ENCODE results near the gene IL17RE. TPM values are rescaled to one million over a fixed set of nuclear protein-coding genes. Genes with fewer than 3 reads are reported as not detected.
A peak's percentile ranks its signal among the peaks of the same experiment; 100 is the strongest.

IL17RE gene
- total and polyA plus RNA-seq, 2 of the 13 experiments (the other 11 are each of a cell fraction or from before 2014, with no cell fraction given): 14.5 to 24.1 TPM

DNA sequence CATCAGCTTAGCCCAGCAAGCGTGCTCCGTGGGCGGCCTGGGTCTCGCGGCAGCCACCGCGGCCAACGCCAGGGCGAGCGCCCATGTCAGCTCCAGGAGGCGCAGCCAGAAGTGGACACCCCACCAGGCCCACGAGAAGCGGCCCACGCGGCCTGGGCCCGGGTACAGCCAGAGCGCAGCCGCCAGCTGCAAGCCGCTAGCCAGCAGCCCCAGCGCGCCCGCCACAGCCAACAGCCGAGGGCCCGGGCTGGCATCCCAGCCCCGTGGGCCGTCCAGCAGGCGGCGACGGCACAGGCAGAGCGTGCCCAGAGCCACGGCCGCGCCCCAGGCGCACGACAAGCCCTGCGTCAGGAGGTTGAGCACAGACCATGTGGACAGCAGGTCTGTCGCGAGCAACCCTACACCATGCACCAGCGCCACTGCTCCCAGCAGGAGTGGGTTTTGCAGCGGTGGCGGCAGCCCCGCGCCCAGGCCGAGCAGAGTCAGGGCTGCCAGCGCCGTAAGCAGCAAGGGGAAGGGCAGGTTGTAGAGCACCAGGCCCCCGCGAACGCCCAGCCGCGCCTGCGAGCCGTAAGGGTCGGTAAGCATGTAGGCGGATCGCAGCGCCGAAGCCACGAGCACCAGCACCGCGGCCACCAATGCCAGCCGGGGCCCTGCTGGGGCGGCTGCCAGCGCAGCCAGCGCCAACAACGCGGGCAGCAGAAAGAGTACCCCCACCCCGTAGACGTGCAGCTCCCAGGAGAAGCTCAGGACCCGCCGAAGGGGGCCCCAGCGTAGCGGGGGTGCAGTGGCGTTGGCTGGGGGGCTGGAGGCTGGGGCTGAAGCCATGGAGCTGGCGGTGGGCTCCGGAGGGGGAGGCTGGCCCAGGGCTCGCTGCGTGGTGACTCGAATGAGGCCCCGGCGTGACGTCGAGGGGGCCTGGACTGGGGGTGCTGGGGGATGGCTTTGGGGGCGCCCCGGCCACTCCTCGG is 44.7 kb downstream of the IL17RE start (continued):
- TF ChIP-seq NFATC3 (CRISPR knock-in tag; IDR thresholded peaks at IDR 0.05): peak; percentile 84; the same call in 1 of the 2 replicates
- peak; percentile 68 for TF ChIP-seq FOXJ3 (CRISPR knock-in tag; IDR thresholded peaks at IDR 0.05; ENCODE audit: borderline replicate concordance)
- TF ChIP-seq PRDM15 (CRISPR knock-in tag; IDR thresholded peaks at IDR 0.05): peak; percentile 68; the same call in 1 of the 2 replicates
- TF ChIP-seq ZNF260 (CRISPR knock-in tag; IDR thresholded peaks at IDR 0.05; ENCODE audit: borderline replicate concordance, low read depth): no peak
- peak; percentile 59; the same call in 1 of the 2 replicates for TF ChIP-seq BRD4 (CRISPR knock-in tag; IDR thresholded peaks at IDR 0.05)
- TF ChIP-seq RCOR2 (CRISPR knock-in tag; IDR thresholded peaks at IDR 0.05): no peak
- TF ChIP-seq HOXA7 (CRISPR knock-in tag; IDR thresholded peaks at IDR 0.05): no peak
- TF ChIP-seq, protein P1, sequence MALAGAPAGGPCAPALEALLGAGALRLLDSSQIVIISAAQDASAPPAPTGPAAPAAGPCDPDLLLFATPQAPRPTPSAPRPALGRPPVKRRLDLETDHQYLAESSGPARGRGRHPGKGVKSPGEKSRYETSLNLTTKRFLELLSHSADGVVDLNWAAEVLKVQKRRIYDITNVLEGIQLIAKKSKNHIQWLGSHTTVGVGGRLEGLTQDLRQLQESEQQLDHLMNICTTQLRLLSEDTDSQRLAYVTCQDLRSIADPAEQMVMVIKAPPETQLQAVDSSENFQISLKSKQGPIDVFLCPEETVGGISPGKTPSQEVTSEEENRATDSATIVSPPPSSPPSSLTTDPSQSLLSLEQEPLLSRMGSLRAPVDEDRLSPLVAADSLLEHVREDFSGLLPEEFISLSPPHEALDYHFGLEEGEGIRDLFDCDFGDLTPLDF (CRISPR knock-in tag; IDR thresholded peaks at IDR 0.05): no peak
- peak; percentile 74 for TF ChIP-seq TEAD3 (CRISPR knock-in tag; optimal IDR thresholded peaks at IDR 0.05; ENCODE audit: borderline replicate concordance)
- TF ChIP-seq SP1 (IDR thresholded peaks at IDR 0.05): no peak
- TF ChIP-seq SP1 (CRISPR knock-in tag; IDR thresholded peaks at IDR 0.05): no peak
- TF ChIP-seq JDP2 (CRISPR knock-in tag; IDR thresholded peaks at IDR 0.05; ENCODE audit: borderline replicate concordance): no peak; the same call in 1 of the 2 replicates
- TF ChIP-seq ARID3A (IDR thresholded peaks at IDR 0.05; ENCODE audit: low read depth, low read length): no peak
- TF ChIP-seq KAT2B (IDR thresholded peaks at IDR 0.05; ENCODE audit: borderline replicate concordance, low read depth, low read length): no peak
- no peak for TF ChIP-seq ZSCAN9 (CRISPR knock-in tag; IDR thresholded peaks at IDR 0.05; ENCODE audit: borderline replicate concordance)
- peak; percentile 91 for TF ChIP-seq HDAC1 (CRISPR knock-in tag; IDR thresholded peaks at IDR 0.05)
- TF ChIP-seq, protein P2, sequence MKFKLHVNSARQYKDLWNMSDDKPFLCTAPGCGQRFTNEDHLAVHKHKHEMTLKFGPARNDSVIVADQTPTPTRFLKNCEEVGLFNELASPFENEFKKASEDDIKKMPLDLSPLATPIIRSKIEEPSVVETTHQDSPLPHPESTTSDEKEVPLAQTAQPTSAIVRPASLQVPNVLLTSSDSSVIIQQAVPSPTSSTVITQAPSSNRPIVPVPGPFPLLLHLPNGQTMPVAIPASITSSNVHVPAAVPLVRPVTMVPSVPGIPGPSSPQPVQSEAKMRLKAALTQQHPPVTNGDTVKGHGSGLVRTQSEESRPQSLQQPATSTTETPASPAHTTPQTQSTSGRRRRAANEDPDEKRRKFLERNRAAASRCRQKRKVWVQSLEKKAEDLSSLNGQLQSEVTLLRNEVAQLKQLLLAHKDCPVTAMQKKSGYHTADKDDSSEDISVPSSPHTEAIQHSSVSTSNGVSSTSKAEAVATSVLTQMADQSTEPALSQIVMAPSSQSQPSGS (CRISPR knock-in tag; IDR thresholded peaks at IDR 0.05): peak; percentile 57; the same call in 1 of the 2 replicates
- TF ChIP-seq ZNF788 (CRISPR knock-in tag; IDR thresholded peaks at IDR 0.05; ENCODE audit: borderline replicate concordance): no peak; the same call in 1 of the 2 replicates
- TF ChIP-seq ZNF775 (CRISPR knock-in tag; IDR thresholded peaks at IDR 0.05; ENCODE audit: borderline replicate concordance): 0 out of 2 replicates have a peak, but pooled peaks have one; percentile 73
- TF ChIP-seq SP4 (CRISPR knock-in tag; IDR thresholded peaks at IDR 0.05): peak; percentile 38

All from HepG2 (cell line).